Uterus (tissue), 4 donors: ENCODE results near the gene PCDH9. TPM values are rescaled to one million over a fixed set of nuclear protein-coding genes. Genes with fewer than 3 reads are reported as not detected.

Experiments
- DNase-seq, 2 donors: peaks; one replicate each; pipeline ENCODE4 v3.0.0-alpha.2; 2019 to 2020
- H3K27ac ChIP-seq, 2 donors: fragments of 200-600 bp; sonication (generic); 1 replicate in 1 of 2; 2 replicates in 1 of 2; pipeline ENCODE4 v1.5.1; 2016 to 2018
- H3K27me3 ChIP-seq, 2 donors: fragments of 200-600 bp; sonication (generic); one replicate each; pipeline ENCODE4 v1.5.1; 2018 to 2019; ENCODE audit warnings: control low read depth in 1 of 2
- H3K36me3 ChIP-seq, 2 donors: fragments of 200-600 bp; sonication (generic); one replicate each; pipeline ENCODE4 v1.5.1; 2019; ENCODE audit warnings: control low read depth in 1 of 2
- H3K4me1 ChIP-seq, 2 donors: fragments of 200-600 bp; sonication (generic); one replicate each; pipeline ENCODE4 v1.5.1; 2018 to 2019; ENCODE audit warnings: control low read depth in 1 of 2
- H3K4me3 ChIP-seq, 2 donors: fragments of 200-600 bp; sonication (generic); 1 replicate in 1 of 2; 2 replicates in 1 of 2; pipeline ENCODE4 v1.5.1; 2018 to 2019; ENCODE audit warnings: mild to moderate bottlenecking in 1 of 2
- H3K9me3 ChIP-seq, 2 donors: fragments of 200-600 bp; sonication (generic); one replicate each; pipeline ENCODE4 v1.5.1; 2019; ENCODE audit warnings: control low read depth in 1 of 2
- CTCF ChIP-seq, 4 experiments: fragments of 200-600 bp in 2 of 4; fragments of 450-650 bp in 2 of 4; sonication (generic) in 2 of 4; IDR thresholded peaks; one replicate each; pipeline ENCODE4 v1.5.1; 2016 to 2019; ENCODE audit warnings: antibody characterized with exemption in 4 of 4, mild to moderate bottlenecking in 2 of 4, moderate library complexity in 1 of 4
- POLR2A ChIP-seq, 2 donors: fragments of 450-650 bp; IDR thresholded peaks; one replicate each; pipeline ENCODE4 v1.6.1; 2016; ENCODE audit warnings: antibody characterized with exemption in 2 of 2, mild to moderate bottlenecking in 1 of 2, moderate library complexity in 1 of 2
- intact Hi-C: fragments of 100-400 bp; cut with DNase I; formaldehyde crosslinking; loops from one replicate; pipeline ENCODE4 v1.15.1; 2023; ENCODE audit warnings: low total_unique reads
- total RNA-seq, 4 donors: library from RNA; depleted of rRNA in 3 of 4; stranded (reverse); fragments of >200 nt in 3 of 4; gene quantifications; one replicate each; pipeline versions ENCODE4 v1.1.0 to v1.2.4, GENCODE V29; 2014 to 2023
- donor health status: DM: yes; HTN: yes; CAD: no.

The PCDH9 gene
- total RNA-seq, 4 donors from 2014 or later: 0.51 to 45.7 (median 2.1) TPM

- Histone ChIP-seq H3K4me1 (no peaks in the 10 kb centered on the region), H3K27ac (no peak overlapping the region), H3K9me3 (no peaks in the 10 kb centered on the region), H3K36me3 (no peaks in the 10 kb centered on the region), H3K27me3 (no peaks in the 10 kb centered on the region), H3K4me3 (no peak overlapping the region)
- TF ChIP-seq CTCF (IDR thresholded peaks at IDR 0.05) (no peak), POLR2A (IDR thresholded peaks at IDR 0.05) (no peak)
- DNase-seq: no peak
- intact Hi-C loops: no loop called here
Measured at GRCh38 chr13:66519259-66519658, 710.9 kb downstream of the PCDH9 start.

GRCh38 chr13:66518068-66518467 is 712.1 kb downstream of the PCDH9 start:
- Histone ChIP-seq H3K4me3 (no peak overlapping the region), H3K27ac (no peak overlapping the region), H3K36me3 (no peaks in the 10 kb centered on the region), H3K27me3 (no peaks in the 10 kb centered on the region), H3K4me1 (no peaks in the 10 kb centered on the region), H3K9me3 (no peaks in the 10 kb centered on the region)
- DNase-seq: no peak
- no peak for TF ChIP-seq CTCF (IDR thresholded peaks at IDR 0.05)
- TF ChIP-seq POLR2A (IDR thresholded peaks at IDR 0.05): no peak
- intact Hi-C loops: no loop called here

GRCh38 chr13:66513728-66514127 is 716.4 kb downstream of the PCDH9 start:
- no peaks in the 10 kb centered on the region for H3K9me3 ChIP-seq
- H3K4me1 ChIP-seq: no peaks in the 10 kb centered on the region
- DNase-seq: no peak
- TF ChIP-seq POLR2A (IDR thresholded peaks at IDR 0.05): no peak
- TF ChIP-seq CTCF (IDR thresholded peaks at IDR 0.05): no peak
- no peaks in the 10 kb centered on the region for H3K27me3 ChIP-seq
- intact Hi-C loops: no loop called here
- no peak overlapping the region for H3K27ac ChIP-seq
- H3K36me3 ChIP-seq: no peaks in the 10 kb centered on the region
- no peak overlapping the region for H3K4me3 ChIP-seq

- no peaks in the 10 kb centered on the region for H3K9me3 ChIP-seq
- no peaks in the 10 kb centered on the region for H3K27me3 ChIP-seq
- intact Hi-C loops: no loop called here
- no peak overlapping the region for H3K27ac ChIP-seq
- H3K4me1 ChIP-seq: no peaks in the 10 kb centered on the region
- no peak for TF ChIP-seq CTCF (IDR thresholded peaks at IDR 0.05)
- TF ChIP-seq POLR2A (IDR thresholded peaks at IDR 0.05): no peak
- DNase-seq: no peak
- no peak overlapping the region for H3K4me3 ChIP-seq
- no peaks in the 10 kb centered on the region for H3K36me3 ChIP-seq
Measured at GRCh38 chr13:66509175-66509574, 721.0 kb downstream of the PCDH9 start.

- no peak for DNase-seq
- no peaks in the 10 kb centered on the region for H3K36me3 ChIP-seq
- no peak overlapping the region for H3K27ac ChIP-seq
- no peaks in the 10 kb centered on the region for H3K9me3 ChIP-seq
- intact Hi-C loops: no loop called here
- H3K4me3 ChIP-seq: no peak overlapping the region
- no peaks in the 10 kb centered on the region for H3K4me1 ChIP-seq
- H3K27me3 ChIP-seq: no peaks in the 10 kb centered on the region
- TF ChIP-seq POLR2A (IDR thresholded peaks at IDR 0.05): no peak
- TF ChIP-seq CTCF (IDR thresholded peaks at IDR 0.05): no peak
Measured at GRCh38 chr13:66508153-66508909, 721.8 kb downstream of the PCDH9 start.
